ENCODE measurements around the gene PLPP3. TPM values are rescaled to one million over a fixed set of nuclear protein-coding genes. Genes with fewer than 3 reads are reported as not detected.

The PLPP3 gene
- total and polyA plus RNA-seq, 3 donors from 2014 or later, result 41.5 to 103 (median 82.0) TPM

- no peak overlapping the region for H3K4me3 ChIP-seq
- H3K36me3 ChIP-seq (ENCODE audit: low read depth, missing control alignments), result no peaks in the 10 kb centered on the region
- no peak for DNase-seq
- no peaks in the 10 kb centered on the region for H3K9me3 ChIP-seq
- no peak for TF ChIP-seq CTCF (IDR thresholded peaks at IDR 0.05)
- TF ChIP-seq POLR2A (IDR thresholded peaks at IDR 0.05), result no peak
- H3K4me1 ChIP-seq, result peaks cover 8% of the 10 kb centered on the region
- intact Hi-C loops (cut with DNase I; ENCODE audit: low total_unique reads), result no loop called here
- no peak overlapping the region for H3K27ac ChIP-seq
- H3K27me3 ChIP-seq, result no peaks in the 10 kb centered on the region
- WGBS, 2 donors, result 90 to 98% methylated on average over 3 of the region's 3 CpGs
Observed at GRCh38 chr1:56551691-56552090, 27.7 kb downstream of the PLPP3 start.

GRCh38 chr1:56550859-56551188 is 28.5 kb downstream of the PLPP3 start:
- TF ChIP-seq CTCF (IDR thresholded peaks at IDR 0.05) (no peak), POLR2A (IDR thresholded peaks at IDR 0.05) (no peak)
- intact Hi-C loops (cut with DNase I; ENCODE audit: low total_unique reads), result no loop called here
- peaks cover 8% of the 10 kb centered on the region for H3K4me1 ChIP-seq

DNA sequence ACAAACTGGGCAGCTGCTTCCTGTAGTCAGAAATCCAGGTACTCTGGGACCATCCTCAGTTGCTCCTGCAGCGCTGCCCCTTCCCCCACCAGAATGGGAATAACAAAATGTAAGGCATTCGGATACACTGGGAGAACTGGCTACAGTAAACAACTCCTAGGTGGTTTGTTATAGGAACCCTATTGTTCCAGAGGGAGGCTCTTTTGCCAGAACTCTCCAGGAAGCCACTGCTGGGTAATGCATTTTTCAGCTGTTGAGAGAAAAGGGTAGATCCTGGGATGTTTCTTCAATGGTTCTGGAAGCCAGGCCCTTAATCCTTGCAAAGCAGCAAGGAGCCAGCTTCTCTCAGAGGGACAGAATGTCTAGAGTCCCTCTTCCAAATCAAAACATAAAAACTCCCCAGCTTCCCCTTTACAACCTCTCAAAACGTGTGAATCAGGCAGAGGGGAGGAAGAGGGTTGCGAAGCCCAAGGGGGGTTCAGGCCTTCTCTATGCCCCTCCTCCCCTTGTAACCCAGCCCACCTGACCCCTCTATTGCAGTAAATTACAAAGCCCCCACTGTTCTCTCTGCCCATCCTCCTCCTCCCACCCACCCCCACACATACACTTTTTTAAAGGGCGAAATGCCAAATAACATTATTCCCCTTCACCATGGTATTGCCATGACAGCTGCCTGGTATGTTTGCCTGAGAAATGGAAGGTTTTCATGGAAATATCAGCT is 29.1 kb downstream of the PLPP3 start:
- peak overlapping the region in 1 of 2 donors; percentile 39 for H3K27ac ChIP-seq
- TF ChIP-seq POLR2A (IDR thresholded peaks at IDR 0.05), result no peak
- no peak for TF ChIP-seq CTCF (IDR thresholded peaks at IDR 0.05)
- 72 to 78% methylated on average over 5 of the region's 5 CpGs for WGBS, 2 donors
- H3K4me3 ChIP-seq, result no peak overlapping the region
- no peaks in the 10 kb centered on the region for H3K36me3 ChIP-seq (ENCODE audit: low read depth, missing control alignments)
- H3K9me3 ChIP-seq, result no peaks in the 10 kb centered on the region
- H3K27me3 ChIP-seq, result no peaks in the 10 kb centered on the region
- no peak for DNase-seq
- intact Hi-C loops (cut with DNase I; ENCODE audit: low total_unique reads), result no loop called here
- H3K4me1 ChIP-seq, result peaks cover 8% of the 10 kb centered on the region

More at GRCh38 chr1:56550859-56551188, 28.5 kb downstream of the PLPP3 start:
- DNase-seq, result no peak
- Histone ChIP-seq H3K36me3 (ENCODE audit: low read depth, missing control alignments) (no peaks in the 10 kb centered on the region), H3K27me3 (no peaks in the 10 kb centered on the region), H3K4me3 (no peak overlapping the region), H3K27ac (no peak overlapping the region), H3K9me3 (no peaks in the 10 kb centered on the region)
- WGBS, 2 donors, result 69 to 71% methylated on average over 4 of the region's 4 CpGs

GRCh38 chr1:56548571-56548970 is 30.8 kb downstream of the PLPP3 start:
- Histone ChIP-seq H3K4me1 (peaks cover 5% of the 10 kb centered on the region), H3K27ac (no peak overlapping the region), H3K9me3 (no peaks in the 10 kb centered on the region), H3K27me3 (no peaks in the 10 kb centered on the region), H3K4me3 (no peak overlapping the region), H3K36me3 (ENCODE audit: low read depth, missing control alignments) (no peaks in the 10 kb centered on the region)
- no peak for DNase-seq
- TF ChIP-seq POLR2A (IDR thresholded peaks at IDR 0.05) (no peak), CTCF (IDR thresholded peaks at IDR 0.05) (no peak)
- intact Hi-C loops (cut with DNase I; ENCODE audit: low total_unique reads), result no loop called here

- Histone ChIP-seq H3K9me3 (no peaks in the 10 kb centered on the region), H3K27me3 (no peaks in the 10 kb centered on the region), H3K36me3 (ENCODE audit: low read depth, missing control alignments) (no peaks in the 10 kb centered on the region), H3K4me3 (no peak overlapping the region), H3K27ac (no peak overlapping the region), H3K4me1 (peaks cover 5% of the 10 kb centered on the region)
- WGBS, 2 donors, result 66 to 73% methylated on average over 2 of the region's 2 CpGs
- TF ChIP-seq CTCF (IDR thresholded peaks at IDR 0.05) (no peak), POLR2A (IDR thresholded peaks at IDR 0.05) (no peak)
- intact Hi-C loops (cut with DNase I; ENCODE audit: low total_unique reads), result no loop called here
- no peak for DNase-seq
Observed at GRCh38 chr1:56547977-56548376, 31.4 kb downstream of the PLPP3 start.

Measured in testis (tissue), 3 donors.